Right atrium auricular region (tissue), 2 donors: ENCODE measurements around the gene SMCR8. TPM values are rescaled to one million over a fixed set of nuclear protein-coding genes. Genes with fewer than 3 reads are reported as not detected.
A peak's percentile ranks its signal among the peaks of the same experiment; 100 is the strongest.
"Not testable (repeated sequence)": the region's sequence is repeated elsewhere in the genome, so short reads cannot be mapped to it uniquely, and the experiment has no call there.

ENCODE experiments used
- DNase-seq: peaks from one replicate; pipeline ENCODE4 v3.0.0-alpha.2; 2019; ENCODE audit warnings: low spot score
- H3K27ac ChIP-seq, 2 donors: fragments of 200-600 bp; sonication (generic); 1 replicate in 1 of 2; 2 replicates in 1 of 2; pipeline ENCODE4 v1.5.1; 2016 to 2019
- H3K27me3 ChIP-seq, 2 donors: fragments of 200-600 bp; sonication (generic); one replicate each; pipeline versions ENCODE4 v1.5.1 to v1.6.0; 2017 to 2019
- H3K36me3 ChIP-seq: fragments of 200-600 bp; sonication (generic); one replicate; pipeline ENCODE4 v1.5.1; 2016
- H3K4me1 ChIP-seq, 2 donors: fragments of 200-600 bp; sonication (generic); one replicate each; pipeline versions ENCODE4 v1.5.1 to v1.6.0; 2017 to 2019
- H3K4me3 ChIP-seq, 2 donors: fragments of 200-600 bp; sonication (generic); 1 replicate in 1 of 2; 2 replicates in 1 of 2; pipeline ENCODE4 v1.5.1; 2017 to 2019; ENCODE audit warnings: mild to moderate bottlenecking in 1 of 2, moderate library complexity in 1 of 2
- H3K9me3 ChIP-seq, 2 donors: fragments of 200-600 bp; sonication (generic); one replicate each; pipeline ENCODE4 v1.5.1; 2019
- CTCF ChIP-seq, 2 donors: fragments of 200-600 bp; sonication (generic); IDR thresholded peaks; one replicate each; pipeline ENCODE4 v1.5.1; 2019; ENCODE audit warnings: antibody characterized with exemption in 2 of 2
- total RNA-seq, 2 donors: library from RNA; depleted of rRNA; stranded (reverse); fragments of >200 nt; gene quantifications; one replicate each; pipeline ENCODE4 v1.1.0, GENCODE V29; 2016

Gene SMCR8
- total RNA-seq, 2 donors from 2014 or later: 11.1 to 11.4 TPM

GRCh38 chr17:18291718-18292540 lies 23.2 kb upstream of the SMCR8 start:
- Histone ChIP-seq H3K27ac (no peak overlapping the region), H3K36me3 (peaks cover 50% of the 10 kb centered on the region)
- no peak for TF ChIP-seq CTCF (IDR thresholded peaks at IDR 0.05)

GRCh38 chr17:18298061-18298460 lies 17.0 kb upstream of the SMCR8 start:
- not testable (repeated sequence) for H3K9me3 ChIP-seq, DNase-seq, H3K27me3 ChIP-seq, H3K4me1 ChIP-seq, H3K27ac ChIP-seq, H3K4me3 ChIP-seq
- peaks cover 38% of the 10 kb centered on the region for H3K36me3 ChIP-seq

More at GRCh38 chr17:18291718-18292540, 23.2 kb upstream of the SMCR8 start:
- no peaks in the 10 kb centered on the region for H3K9me3 ChIP-seq
- no peaks in the 10 kb centered on the region for H3K27me3 ChIP-seq
- H3K4me1 ChIP-seq: no peaks in the 10 kb centered on the region
- no peak for DNase-seq
- no peak overlapping the region for H3K4me3 ChIP-seq

- Histone ChIP-seq H3K4me1 (no peaks in the 10 kb centered on the region), H3K9me3 (no peaks in the 10 kb centered on the region), H3K27ac (no peak overlapping the region), H3K27me3 (no peaks in the 10 kb centered on the region), H3K36me3 (peaks cover 55% of the 10 kb centered on the region), H3K4me3 (no peak overlapping the region)
- no peak for DNase-seq
- TF ChIP-seq CTCF (IDR thresholded peaks at IDR 0.05): no peak
Observed at GRCh38 chr17:18300725-18301480, 14.2 kb upstream of the SMCR8 start.

DNA sequence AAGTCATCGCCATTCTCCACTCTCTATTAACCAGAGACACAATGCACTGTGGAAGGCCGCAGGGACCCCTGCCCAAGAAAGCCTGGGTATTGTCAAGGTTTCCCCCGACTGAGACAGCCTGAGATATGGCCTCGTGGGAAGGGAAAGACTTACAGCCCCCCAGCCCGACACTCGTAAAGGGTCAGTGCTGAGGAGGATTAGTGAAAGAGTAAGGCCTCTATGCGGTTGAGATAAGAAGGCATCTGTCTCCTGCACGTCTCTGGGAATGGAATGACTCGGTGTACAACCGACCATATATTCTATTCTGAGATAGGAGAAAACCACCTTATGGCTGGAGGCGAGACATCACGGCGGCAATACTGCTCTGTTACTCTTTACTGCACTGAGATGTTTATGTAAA lies 11.9 kb upstream of the SMCR8 start:
- H3K36me3 ChIP-seq: peaks cover 75% of the 10 kb centered on the region
- DNase-seq, H3K4me1 ChIP-seq, H3K27me3 ChIP-seq, H3K4me3 ChIP-seq, H3K9me3 ChIP-seq, H3K27ac ChIP-seq: not testable (repeated sequence)

- no peak for TF ChIP-seq CTCF (IDR thresholded peaks at IDR 0.05)
- H3K36me3 ChIP-seq: peaks cover 32% of the 10 kb centered on the region
- H3K4me3 ChIP-seq: no peak overlapping the region
- H3K27ac ChIP-seq: no peak overlapping the region
- no peaks in the 10 kb centered on the region for H3K27me3 ChIP-seq
- H3K4me1 ChIP-seq: peaks cover 0 to 19% of the 10 kb centered on the region in 2 donors
- H3K9me3 ChIP-seq: no peaks in the 10 kb centered on the region
- DNase-seq: no peak
Observed at GRCh38 chr17:18309202-18309601, 5.9 kb upstream of the SMCR8 start.

DNA sequence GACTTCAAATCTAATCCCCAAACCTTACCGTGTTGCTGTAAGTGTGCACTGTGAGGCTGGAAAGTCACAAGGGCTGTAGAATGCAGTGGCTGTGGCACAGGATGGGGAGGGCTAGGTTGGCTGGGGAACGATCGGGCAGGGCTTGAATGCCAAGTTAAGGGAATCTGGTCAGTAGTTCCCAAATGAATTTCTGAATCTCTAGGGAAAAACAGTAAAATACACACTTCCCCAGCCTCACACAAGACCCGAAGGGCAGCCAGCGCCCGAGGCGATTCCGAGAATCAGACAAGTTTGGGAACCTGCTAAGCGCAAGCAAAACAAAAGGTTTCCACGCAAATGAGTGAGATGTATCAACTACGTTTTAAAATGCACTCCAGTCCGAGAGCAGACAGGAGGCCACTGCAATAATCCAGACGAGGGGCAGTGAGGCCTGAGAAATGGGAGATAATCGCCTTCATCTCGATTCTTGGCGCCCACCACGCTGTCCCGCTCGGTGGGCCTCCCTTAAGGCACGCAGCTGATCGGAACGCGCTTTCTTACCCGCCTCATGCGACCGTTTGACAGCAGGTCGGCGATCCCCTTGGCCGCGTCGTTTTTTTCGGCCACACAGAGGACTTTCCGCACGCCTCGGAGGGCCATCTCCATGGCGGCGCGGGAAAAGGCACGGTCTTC lies 898 bp upstream of the SMCR8 start:
- Histone ChIP-seq H3K27ac (peak overlapping the region; percentile 87 to 89), H3K36me3 (peaks cover under 1% of the 10 kb centered on the region), H3K4me3 (peak overlapping the region; percentile 70 to 90), H3K9me3 (no peaks in the 10 kb centered on the region), H3K27me3 (no peaks in the 10 kb centered on the region), H3K4me1 (peaks cover 0 to 59% of the 10 kb centered on the region in 2 donors)
- no peak for DNase-seq
- no peak for TF ChIP-seq CTCF (IDR thresholded peaks at IDR 0.05)
